Stomach (tissue), 4 donors: ENCODE results near the gene CENPL.

Experiments
- CTCF ChIP-seq, 7 experiments: fragments of 450-650 bp in 4 of 7; fragments of 200-600 bp in 3 of 7; sonication (generic) in 3 of 7; IDR thresholded peaks; one replicate each; pipeline ENCODE4 v1.5.1; 2016 to 2019; ENCODE audit warnings: antibody characterized with exemption in 7 of 7, control low read depth in 2 of 7, mild to moderate bottlenecking in 1 of 7
- POLR2A ChIP-seq, 4 donors: fragments of 450-650 bp; IDR thresholded peaks; one replicate each; pipeline ENCODE4 v1.6.1; 2016; ENCODE audit warnings: antibody characterized with exemption in 4 of 4, control low read depth in 2 of 4, mild to moderate bottlenecking in 1 of 4, moderate library complexity in 1 of 4
- POLR2AphosphoS5 ChIP-seq, 3 donors: sonication (generic); formaldehyde crosslinking; IDR thresholded peaks; one replicate each; pipeline ENCODE4 v1.6.1; 2016; ENCODE audit warnings: antibody characterized with exemption in 3 of 3

- no peak for TF ChIP-seq CTCF (IDR thresholded peaks at IDR 0.05)
- no peak for TF ChIP-seq POLR2A (IDR thresholded peaks at IDR 0.05)
- TF ChIP-seq POLR2AphosphoS5 (IDR thresholded peaks at IDR 0.05), result no peak
Measured at GRCh38 chr1:173861731-173862145, 37.1 kb upstream of the CENPL start.
